H9 (cell line): ENCODE data around the gene OMA1. TPM values are rescaled to one million over a fixed set of nuclear protein-coding genes. Genes with fewer than 3 reads are reported as not detected.

Experiments
- DNase-seq: peaks from one replicate; pipeline ENCODE4 v3.0.0-alpha.2; 2017
- H2AFZ ChIP-seq: one replicate; pipeline ENCODE4 v1.6.1; 2013; ENCODE audit warnings: mild to moderate bottlenecking, low read length, control low read depth, moderate library complexity
- H2AK5ac ChIP-seq: 2 replicates; pipeline ENCODE4 v1.6.1; 2013; ENCODE audit warnings: low read length, control low read depth, mixed read lengths; ENCODE audit not compliant: insufficient read length
- H2BK120ac ChIP-seq: one replicate; pipeline ENCODE4 v1.6.1; 2013; ENCODE audit warnings: low read depth, mild to moderate bottlenecking, low read length, control low read depth, inconsistent platforms; ENCODE audit not compliant: poor library complexity, severe bottlenecking
- H2BK12ac ChIP-seq: 2 replicates; pipeline ENCODE4 v1.6.1; 2013; ENCODE audit warnings: low read length, control low read depth, mixed read lengths, low read depth; ENCODE audit not compliant: insufficient read length
- H2BK15ac ChIP-seq: 2 replicates; pipeline ENCODE4 v1.6.1; 2013; ENCODE audit warnings: low read depth, low read length, control low read depth
- H2BK20ac ChIP-seq: one replicate; pipeline ENCODE4 v1.6.1; 2013; ENCODE audit warnings: low read depth, mild to moderate bottlenecking, low read length, control low read depth, inconsistent platforms; ENCODE audit not compliant: poor library complexity, severe bottlenecking
- H2BK5ac ChIP-seq: 2 replicates; pipeline ENCODE4 v1.6.1; 2013; ENCODE audit warnings: low read length, control low read depth, mixed read lengths; ENCODE audit not compliant: insufficient read length
- H3K14ac ChIP-seq: 2 replicates; pipeline ENCODE4 v1.6.1; 2013; ENCODE audit warnings: low read length, control low read depth; ENCODE audit not compliant: insufficient read depth
- H3K18ac ChIP-seq: 2 replicates; pipeline ENCODE4 v1.6.1; 2013; ENCODE audit warnings: low read depth, mild to moderate bottlenecking, mixed read lengths, low read length, control low read depth; ENCODE audit not compliant: insufficient read length
- H3K23ac ChIP-seq: 2 replicates; pipeline ENCODE4 v1.6.1; 2013; ENCODE audit warnings: low read length, control low read depth, mixed read lengths, low read depth; ENCODE audit not compliant: insufficient read length
- H3K23me2 ChIP-seq: 2 replicates; pipeline ENCODE4 v1.6.1; 2013; ENCODE audit warnings: low read depth, mild to moderate bottlenecking, mixed read lengths, low read length, control low read depth; ENCODE audit not compliant: insufficient read length, poor library complexity, severe bottlenecking
- H3K27ac ChIP-seq: 2 replicates; pipeline ENCODE4 v1.5.1; 2013; ENCODE audit warnings: low read length, control low read depth, mixed read lengths, low read depth; ENCODE audit not compliant: insufficient read length
- H3K27me3 ChIP-seq: 2 replicates; pipeline ENCODE4 v1.6.1; 2013; ENCODE audit warnings: low read length, control low read depth, inconsistent platforms; ENCODE audit not compliant: insufficient read depth
- H3K4ac ChIP-seq: 2 replicates; pipeline ENCODE4 v1.6.1; 2013; ENCODE audit warnings: low read depth, mild to moderate bottlenecking, control low read depth, inconsistent platforms, low read length, moderate library complexity
- H3K4me1 ChIP-seq: 2 replicates; pipeline ENCODE4 v1.6.1; 2013; ENCODE audit warnings: low read length, control low read depth, inconsistent platforms; ENCODE audit not compliant: insufficient read depth
- H3K4me2 ChIP-seq: 2 replicates; pipeline ENCODE4 v1.6.1; 2013; ENCODE audit warnings: low read length, control low read depth, mixed read lengths; ENCODE audit not compliant: insufficient read length, insufficient read depth
- H3K56ac ChIP-seq: 2 replicates; pipeline ENCODE4 v1.6.1; 2013; ENCODE audit warnings: low read depth, mild to moderate bottlenecking, mixed read lengths, low read length, control low read depth; ENCODE audit not compliant: insufficient read length
- H3K79me1 ChIP-seq: 2 replicates; pipeline ENCODE4 v1.6.1; 2013; ENCODE audit warnings: low read depth, mild to moderate bottlenecking, moderate library complexity, low read length, control low read depth, inconsistent platforms; ENCODE audit not compliant: insufficient read depth, poor library complexity, severe bottlenecking
- H3K79me2 ChIP-seq: 2 replicates; pipeline ENCODE4 v1.6.1; 2013; ENCODE audit warnings: low read length, control low read depth, inconsistent platforms; ENCODE audit not compliant: insufficient read depth
- H3K9ac ChIP-seq: 2 replicates; pipeline ENCODE4 v1.6.1; 2013; ENCODE audit warnings: low read length, control low read depth, mixed read lengths; ENCODE audit not compliant: insufficient read length; ENCODE audit errors: extremely low read depth
- H3K9me3 ChIP-seq: one replicate; pipeline ENCODE4 v1.6.1; 2013; ENCODE audit warnings: low read depth, low read length, inconsistent platforms; ENCODE audit not compliant: control insufficient read depth
- H3T11ph ChIP-seq: one replicate; pipeline ENCODE4 v1.6.1; 2013; ENCODE audit warnings: mild to moderate bottlenecking, low read length, control low read depth, inconsistent platforms
- H4K20me1 ChIP-seq: one replicate; pipeline ENCODE4 v1.6.1; 2013; ENCODE audit not compliant: control insufficient read depth, insufficient read length, insufficient read depth
- H4K5ac ChIP-seq: 2 replicates; pipeline ENCODE4 v1.6.1; 2013; ENCODE audit warnings: low read depth, mild to moderate bottlenecking, mixed read lengths, low read length, control low read depth; ENCODE audit not compliant: insufficient read length
- H4K8ac ChIP-seq: replicated peaks from 2 replicates; pipeline ENCODE4 v1.6.1; 2013; ENCODE audit warnings: low read length, control low read depth, mixed read lengths, low read depth; ENCODE audit not compliant: insufficient read length
- H4K91ac ChIP-seq: 2 replicates; pipeline ENCODE4 v1.6.1; 2013; ENCODE audit warnings: low read depth, mild to moderate bottlenecking, moderate library complexity, mixed read lengths, low read length, control low read depth; ENCODE audit not compliant: insufficient read length
- H3K27ac Mint-ChIP-seq, 3 experiments: 2 replicates in 2 of 3; 3 replicates in 1 of 3; pipeline ENCODE4 v1.8.0; 2020 to 2021; ENCODE audit warnings: mixed read lengths in 3 of 3, mild to moderate bottlenecking in 1 of 3, moderate library complexity in 1 of 3
- H3K27me3 Mint-ChIP-seq: 2 replicates; pipeline ENCODE4 v1.8.0; 2021; ENCODE audit warnings: low read depth, mild to moderate bottlenecking, moderate library complexity, mixed read lengths
- H3K36me3 Mint-ChIP-seq, 3 experiments: 2 replicates in 2 of 3; 3 replicates in 1 of 3; pipeline ENCODE4 v1.8.0; 2020 to 2021; ENCODE audit warnings: low read depth in 3 of 3, mixed read lengths in 3 of 3; ENCODE audit not compliant: insufficient read depth in 1 of 3
- H3K4me1 Mint-ChIP-seq, 2 experiments: 2 replicates each; pipeline ENCODE4 v1.8.0; 2020; ENCODE audit warnings: mixed read lengths in 2 of 2
- H3K4me3 Mint-ChIP-seq, 2 experiments: 2 replicates in 1 of 2; 3 replicates in 1 of 2; pipeline ENCODE4 v1.8.0; 2020 to 2021; ENCODE audit warnings: mild to moderate bottlenecking in 2 of 2, mixed read lengths in 2 of 2, moderate library complexity in 1 of 2
- H3K9me3 Mint-ChIP-seq, 2 experiments: 2 replicates in 1 of 2; 3 replicates in 1 of 2; pipeline ENCODE4 v1.8.0; 2020; ENCODE audit warnings: mild to moderate bottlenecking in 2 of 2, mixed read lengths in 2 of 2, moderate library complexity in 1 of 2
- WGBS: extraction: QIAGEN DNeasy Blood & Tissue Kit; methylation state at CpG from one replicate; pipeline ENCODE4 v1.1.7; 2013; ENCODE audit warnings: missing lambda C conversion rate, low lambda C conversion rate, mixed read lengths; ENCODE audit not compliant: insufficient read length; ENCODE audit errors: extremely low coverage; 5-methylcytosine and 5-hydroxymethylcytosine counted together
- total RNA-seq: library from RNA; stranded (reverse); gene quantifications from 2 replicates; pipeline ENCODE4 v1.2.1, GENCODE V29; 2021
- TF ChIP-seq, protein P1 (sequence below): fragments of 200-600 bp; sonication (generic); conservative IDR thresholded peaks from 3 replicates; pipeline ENCODE4 v1.8.0; 2021; ENCODE audit warnings: antibody characterized with exemption, mild to moderate bottlenecking

Gene OMA1
- total RNA-seq, 1 experiment from 2014 or later: 12.9 TPM

DNA sequence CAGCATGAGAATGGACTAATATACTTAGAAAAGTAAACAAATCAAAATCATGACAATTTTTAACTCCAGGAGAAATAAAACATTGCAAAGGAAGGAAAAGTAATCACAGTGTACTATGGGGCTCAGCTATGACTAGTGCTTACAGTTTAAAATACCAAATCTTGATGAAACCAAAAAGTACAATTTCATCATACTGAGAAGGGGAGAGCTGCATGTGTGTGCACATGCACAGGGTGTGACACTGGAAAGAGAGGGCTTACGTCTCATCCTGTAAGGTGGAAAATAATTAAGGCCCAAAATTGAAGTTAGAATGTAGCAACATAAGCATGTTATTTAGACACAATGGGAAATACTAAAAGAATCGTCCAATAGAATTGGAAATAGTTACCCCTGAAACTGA, 64.6 kb downstream of the OMA1 start:
- DNase-seq: no peak
- H3K23me2 ChIP-seq: no peaks in the 10 kb centered on the region
- H4K91ac ChIP-seq: no peak overlapping the region
- H3K9me3 ChIP-seq: no peaks in the 10 kb centered on the region
- H3K27ac ChIP-seq: no peak overlapping the region
- no peak overlapping the region for H3K18ac ChIP-seq
- no peak overlapping the region for H2BK15ac ChIP-seq
- H4K20me1 ChIP-seq: no peaks in the 10 kb centered on the region
- Mint-ChIP-seq H3K9me3 (no peaks in the 10 kb centered on the region; a peak in 1 of 5 replicates), H3K27me3 (no peaks in the 10 kb centered on the region), H3K36me3 (peaks cover 0 to 10% (median 0%) of the 10 kb centered on the region in 3 experiments; a peak in 2 of 7 replicates), H3K27ac (no peak overlapping the region), H3K4me1 (no peaks in the 10 kb centered on the region), H3K4me3 (no peak overlapping the region)
- H3K27me3 ChIP-seq: no peaks in the 10 kb centered on the region
- no peak overlapping the region for H2BK120ac ChIP-seq
- no CpG with 5 or more reads among the region's 2 CpGs for WGBS
- no peak overlapping the region for H3K56ac ChIP-seq
- TF ChIP-seq, protein P1, sequence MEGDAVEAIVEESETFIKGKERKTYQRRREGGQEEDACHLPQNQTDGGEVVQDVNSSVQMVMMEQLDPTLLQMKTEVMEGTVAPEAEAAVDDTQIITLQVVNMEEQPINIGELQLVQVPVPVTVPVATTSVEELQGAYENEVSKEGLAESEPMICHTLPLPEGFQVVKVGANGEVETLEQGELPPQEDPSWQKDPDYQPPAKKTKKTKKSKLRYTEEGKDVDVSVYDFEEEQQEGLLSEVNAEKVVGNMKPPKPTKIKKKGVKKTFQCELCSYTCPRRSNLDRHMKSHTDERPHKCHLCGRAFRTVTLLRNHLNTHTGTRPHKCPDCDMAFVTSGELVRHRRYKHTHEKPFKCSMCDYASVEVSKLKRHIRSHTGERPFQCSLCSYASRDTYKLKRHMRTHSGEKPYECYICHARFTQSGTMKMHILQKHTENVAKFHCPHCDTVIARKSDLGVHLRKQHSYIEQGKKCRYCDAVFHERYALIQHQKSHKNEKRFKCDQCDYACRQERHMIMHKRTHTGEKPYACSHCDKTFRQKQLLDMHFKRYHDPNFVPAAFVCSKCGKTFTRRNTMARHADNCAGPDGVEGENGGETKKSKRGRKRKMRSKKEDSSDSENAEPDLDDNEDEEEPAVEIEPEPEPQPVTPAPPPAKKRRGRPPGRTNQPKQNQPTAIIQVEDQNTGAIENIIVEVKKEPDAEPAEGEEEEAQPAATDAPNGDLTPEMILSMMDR: no peak
- no peaks in the 10 kb centered on the region for H3K4me1 ChIP-seq
- no peak overlapping the region for H3K23ac ChIP-seq
- H3K4ac ChIP-seq: no peak overlapping the region
- H2AK5ac ChIP-seq: no peak overlapping the region
- H2BK20ac ChIP-seq: no peak overlapping the region
- H3K9ac ChIP-seq: no peak overlapping the region
- H2AFZ ChIP-seq: no peak overlapping the region
- H4K8ac ChIP-seq: no peak overlapping the region
- no peak overlapping the region for H3T11ph ChIP-seq
- no peak overlapping the region for H2BK12ac ChIP-seq
- no peak overlapping the region for H3K14ac ChIP-seq
- H3K79me2 ChIP-seq: no peaks in the 10 kb centered on the region
- no peaks in the 10 kb centered on the region for H3K79me1 ChIP-seq
- H3K4me2 ChIP-seq: no peak overlapping the region
- H4K5ac ChIP-seq: no peak overlapping the region
- no peak overlapping the region for H2BK5ac ChIP-seq
